Activated CD4-positive, alpha-beta memory T cell treated with anti-CD3 and anti-CD28 coated beads for 36 hours (primary cell): Measurements from ENCODE around the gene IQSEC3. TPM values are rescaled to one million over a fixed set of nuclear protein-coding genes. Genes with fewer than 3 reads are reported as not detected.

ENCODE experiments used
- CTCF ChIA-PET: fragments of 350-600 bp; sonication (Branson Sonifier 250); formaldehyde crosslinking; loops from one replicate; lab custom pipeline; 2021; ENCODE audit warnings: antibody characterized with exemption, inconsistent platforms; lab: Charles Lee
- POLR2A ChIA-PET: fragments of 350-600 bp; sonication (Branson Sonifier 250); formaldehyde crosslinking; loops from one replicate; lab custom pipeline; 2021; ENCODE audit warnings: antibody characterized with exemption; lab: Charles Lee
- DNase-seq: peaks from one replicate; pipeline ENCODE4 v3.0.0-alpha.2; 2020
- H3K27ac Mint-ChIP-seq: one replicate; pipeline ENCODE4 v1.8.0; 2021; ENCODE audit warnings: mixed read lengths
- H3K27me3 Mint-ChIP-seq: one replicate; pipeline ENCODE4 v1.8.0; 2021; ENCODE audit warnings: mixed read lengths
- H3K36me3 Mint-ChIP-seq: one replicate; pipeline ENCODE4 v1.8.0; 2021; ENCODE audit warnings: mixed read lengths
- H3K4me1 Mint-ChIP-seq: one replicate; pipeline ENCODE4 v1.8.0; 2021; ENCODE audit warnings: low read depth, mixed read lengths
- H3K4me3 Mint-ChIP-seq: one replicate; pipeline ENCODE4 v1.8.0; 2021; ENCODE audit warnings: mild to moderate bottlenecking, mixed read lengths
- H3K9me3 Mint-ChIP-seq: one replicate; pipeline ENCODE4 v1.8.0; 2021; ENCODE audit warnings: mixed read lengths
- intact Hi-C: fragments of 100-400 bp; cut with micrococcal nuclease; formaldehyde crosslinking; loops from one replicate; pipeline ENCODE4 v1.15.1; 2023
- total RNA-seq, 2 experiments: library from RNA; stranded (reverse); gene quantifications; one replicate each; pipeline ENCODE4 v1.2.3, GENCODE V29; 2021

IQSEC3 gene
- total RNA-seq, 2 experiments from 2014 or later: 0.17 to 0.29 TPM

DNA sequence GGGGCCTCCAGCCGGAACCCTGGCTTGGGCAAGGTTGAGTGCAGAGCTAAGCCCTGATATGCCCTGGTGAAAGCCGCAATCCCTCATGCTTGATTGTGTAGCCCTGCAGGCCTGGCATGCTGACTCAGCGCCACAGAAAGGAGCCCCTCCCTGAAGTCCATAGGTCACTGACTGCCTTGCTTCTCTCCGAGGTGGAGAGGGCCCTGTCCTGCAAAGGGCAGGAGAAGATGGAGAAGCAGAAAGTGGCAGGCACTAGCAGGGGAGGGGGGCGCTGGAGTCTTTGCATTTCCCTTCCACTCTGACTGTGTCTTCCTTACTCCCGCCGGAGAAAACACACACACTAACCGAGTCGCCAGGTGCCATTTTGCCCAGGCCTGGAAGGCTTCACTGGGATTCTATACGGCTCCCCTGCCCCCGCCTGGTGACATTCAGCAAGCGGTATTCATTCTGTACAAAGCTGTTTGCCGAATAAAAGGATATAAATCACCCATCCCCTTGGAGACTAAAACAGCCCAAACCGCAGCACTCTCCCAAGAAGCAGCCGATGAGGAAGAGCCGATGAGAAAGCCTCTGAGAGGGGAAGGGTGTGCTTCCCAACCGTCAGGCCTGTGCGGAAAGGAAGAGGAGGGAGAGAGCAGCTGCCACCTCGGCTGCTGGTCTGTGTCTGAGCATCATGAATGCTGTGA lies 77.5 kb downstream of the IQSEC3 start:
- no peak overlapping the region for H3K4me3 Mint-ChIP-seq
- DNase-seq: no peak
- no peaks in the 10 kb centered on the region for H3K36me3 Mint-ChIP-seq
- ChIA-PET POLR2A (no interaction called here), CTCF (interaction anchor here (1.4 kb wide), 1 partner anchor 10 kb away, joined by 4 read pairs; no protein-coding TSS in a partner anchor)
- no peak overlapping the region for H3K27ac Mint-ChIP-seq
- peaks cover 23% of the 10 kb centered on the region for H3K27me3 Mint-ChIP-seq
- H3K4me1 Mint-ChIP-seq: peaks cover 6% of the 10 kb centered on the region
- intact Hi-C loops: no loop called here
- no peaks in the 10 kb centered on the region for H3K9me3 Mint-ChIP-seq

DNA sequence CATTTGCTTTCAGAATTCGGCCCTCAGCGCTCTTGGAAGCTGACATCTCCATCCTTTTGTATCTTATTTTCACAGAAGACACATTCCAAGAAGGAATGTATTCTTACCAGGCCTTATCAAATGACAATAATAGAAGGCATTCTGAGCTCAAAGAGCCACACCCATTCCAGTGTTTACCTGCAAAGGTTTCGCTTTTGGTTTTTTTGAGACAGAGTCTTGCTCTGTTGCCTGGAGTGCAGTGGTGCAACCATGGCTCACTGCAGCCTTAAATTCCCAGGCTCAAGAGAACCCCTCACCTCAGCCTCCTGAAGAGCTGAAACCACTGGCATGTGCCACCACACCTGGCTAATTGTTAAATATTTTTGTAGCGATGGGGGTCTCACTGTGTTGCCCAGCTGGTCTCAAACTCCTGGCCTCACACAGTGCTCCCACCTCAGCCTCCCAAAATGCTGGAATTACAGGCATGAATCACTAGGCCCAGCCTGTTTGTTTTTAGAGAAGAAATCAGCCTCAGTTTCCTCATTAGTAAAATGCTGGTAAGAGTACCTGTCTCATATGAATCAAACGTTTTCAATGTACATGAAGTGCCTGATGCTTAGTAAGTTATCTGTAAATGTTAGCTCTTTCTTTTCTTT lies 78.2 kb downstream of the IQSEC3 start:
- no peak overlapping the region for H3K27ac Mint-ChIP-seq
- ChIA-PET POLR2A (no interaction called here), CTCF (interaction anchor here (1.4 kb wide), 1 partner anchor 9 kb away, joined by 4 read pairs; no protein-coding TSS in a partner anchor)
- no peak for DNase-seq
- peaks cover 6% of the 10 kb centered on the region for H3K4me1 Mint-ChIP-seq
- peaks cover 16% of the 10 kb centered on the region for H3K27me3 Mint-ChIP-seq
- no peaks in the 10 kb centered on the region for H3K9me3 Mint-ChIP-seq
- H3K36me3 Mint-ChIP-seq: no peaks in the 10 kb centered on the region
- intact Hi-C loops: no loop called here
- no peak overlapping the region for H3K4me3 Mint-ChIP-seq

DNA sequence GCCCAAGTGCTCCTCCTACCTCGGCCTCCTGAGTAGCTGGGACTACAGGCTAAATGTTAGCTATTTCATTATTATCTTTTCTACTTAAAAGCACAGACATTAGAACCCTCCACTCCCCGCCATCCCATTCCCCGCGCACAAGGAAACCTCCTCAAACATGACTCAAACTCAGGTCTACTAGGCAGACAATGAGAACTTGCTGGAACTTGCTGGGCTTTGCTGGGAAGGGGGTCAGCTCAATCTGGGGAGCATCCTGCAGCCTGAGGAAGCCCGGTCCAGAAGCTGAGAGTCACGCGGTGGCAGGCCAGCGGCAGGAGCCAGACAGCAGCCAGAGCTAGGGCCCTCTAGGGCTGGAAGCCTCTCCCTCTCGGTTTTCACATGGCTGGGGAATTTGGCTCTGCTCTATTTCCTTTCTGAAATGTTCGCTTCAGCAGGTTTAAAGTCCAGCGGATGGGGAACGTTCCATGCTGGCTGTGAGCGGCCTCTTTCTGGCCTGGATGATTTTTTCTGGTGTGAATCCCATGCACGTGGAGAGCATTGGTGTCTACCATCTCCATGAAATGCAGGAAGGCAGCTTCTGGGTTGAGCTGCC lies 78.9 kb downstream of the IQSEC3 start:
- Mint-ChIP-seq H3K27ac (no peak overlapping the region), H3K9me3 (no peaks in the 10 kb centered on the region), H3K4me1 (peaks cover 6% of the 10 kb centered on the region), H3K4me3 (no peak overlapping the region), H3K36me3 (no peaks in the 10 kb centered on the region), H3K27me3 (peaks cover 9% of the 10 kb centered on the region)
- intact Hi-C loops: no loop called here
- no peak for DNase-seq
- ChIA-PET CTCF (interaction anchor here (1.4 kb wide), 1 partner anchor 8 kb away, joined by 4 read pairs; no protein-coding TSS in a partner anchor), POLR2A (no interaction called here)

DNA sequence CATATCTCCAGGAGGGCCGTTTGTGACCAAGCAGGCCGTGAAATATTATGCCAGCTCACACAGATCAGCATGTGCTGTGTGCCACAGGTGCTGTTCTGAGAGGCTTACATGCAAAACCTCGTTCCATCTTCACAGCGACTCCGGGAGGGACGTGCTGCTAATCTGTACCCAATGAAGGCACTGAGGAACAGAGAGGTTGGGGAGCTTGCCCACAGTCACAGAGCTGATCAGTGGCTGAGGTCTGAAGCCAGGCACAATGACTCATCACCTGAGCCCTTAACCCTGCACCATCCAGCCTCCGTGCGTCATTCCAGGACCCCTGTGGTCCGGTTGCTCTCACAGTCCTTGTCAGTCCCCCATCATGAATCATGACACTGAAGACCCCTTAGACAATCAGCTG lies 80.7 kb downstream of the IQSEC3 start:
- H3K36me3 Mint-ChIP-seq: no peaks in the 10 kb centered on the region
- H3K27me3 Mint-ChIP-seq: peaks cover 5% of the 10 kb centered on the region
- CTCF ChIA-PET: no interaction called here

DNA sequence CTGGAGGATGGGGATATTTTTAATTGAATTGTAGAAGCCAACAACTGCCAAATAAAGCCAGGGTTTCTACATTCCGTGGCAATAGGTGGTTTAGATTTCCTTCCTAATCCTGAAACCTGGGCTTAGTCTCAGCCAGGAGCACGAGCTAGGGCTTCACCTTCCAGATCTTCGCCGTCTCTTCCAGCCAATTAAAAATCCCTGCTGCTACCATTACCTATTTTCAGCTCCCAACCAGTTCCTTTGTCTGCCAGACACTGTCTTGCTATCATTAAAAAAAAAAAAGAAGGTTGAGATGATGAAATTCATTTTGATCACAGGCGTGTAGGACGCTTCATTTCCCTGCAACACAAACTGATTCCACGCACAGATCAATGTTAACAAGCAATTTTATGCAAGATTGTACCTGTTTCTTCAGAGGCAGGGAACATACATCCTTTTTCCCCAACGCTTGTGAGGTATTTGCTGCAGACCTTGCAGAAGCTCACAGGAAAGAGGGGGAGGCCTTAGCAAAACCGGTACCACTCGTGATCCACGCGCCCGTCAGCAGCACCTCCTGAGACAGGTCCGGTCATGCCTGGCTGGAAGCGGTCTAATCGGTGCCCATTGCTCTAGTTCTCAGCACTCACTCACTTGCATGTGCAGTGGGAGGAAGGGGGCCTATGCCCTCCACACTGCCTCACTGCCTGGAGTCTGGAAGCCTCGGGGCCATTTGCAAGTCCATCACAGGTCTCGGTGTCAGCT lies 82.3 kb downstream of the IQSEC3 start:
- Mint-ChIP-seq H3K27me3 (peaks cover 5% of the 10 kb centered on the region), H3K9me3 (no peaks in the 10 kb centered on the region), H3K4me3 (no peak overlapping the region), H3K27ac (no peak overlapping the region), H3K36me3 (no peaks in the 10 kb centered on the region), H3K4me1 (peaks cover 6% of the 10 kb centered on the region)
- POLR2A ChIA-PET: no interaction called here
- DNase-seq: no peak
- CTCF ChIA-PET: no interaction called here
- intact Hi-C loops: no loop called here

More for the DNA sequence above, 80.7 kb downstream of the IQSEC3 start:
- no peak for DNase-seq
- Mint-ChIP-seq H3K9me3 (no peaks in the 10 kb centered on the region), H3K27ac (no peak overlapping the region), H3K4me3 (no peak overlapping the region), H3K4me1 (peaks cover 6% of the 10 kb centered on the region)
- POLR2A ChIA-PET: no interaction called here
- intact Hi-C loops: no loop called here

DNA sequence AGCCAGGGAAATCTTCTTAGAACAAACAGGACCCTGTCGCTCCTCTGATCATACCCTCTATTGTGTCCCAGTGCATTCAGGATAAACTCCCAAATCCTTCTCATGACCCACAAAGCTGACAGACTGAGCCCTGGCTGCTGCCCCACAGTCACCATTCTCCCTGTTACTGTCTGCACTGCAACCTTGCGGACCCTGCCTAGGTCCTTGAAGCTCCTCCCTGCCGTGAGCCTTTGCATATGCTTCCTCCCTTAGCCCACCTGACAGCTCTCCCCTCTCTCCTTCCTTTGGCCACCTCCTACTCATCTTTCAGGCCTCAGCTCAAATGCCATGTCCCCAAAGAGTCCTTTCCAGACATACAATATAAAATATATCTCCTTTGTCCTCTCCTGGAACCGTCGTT lies 85.0 kb downstream of the IQSEC3 start:
- ChIA-PET POLR2A (no interaction called here), CTCF (interaction anchor here (1.4 kb wide), 1 partner anchor 68 kb away, joined by 3 read pairs; no protein-coding TSS in a partner anchor)
- Mint-ChIP-seq H3K9me3 (no peaks in the 10 kb centered on the region), H3K36me3 (no peaks in the 10 kb centered on the region), H3K27me3 (peaks cover 5% of the 10 kb centered on the region), H3K4me3 (no peak overlapping the region), H3K4me1 (no peaks in the 10 kb centered on the region), H3K27ac (no peak overlapping the region)
- DNase-seq: no peak
- intact Hi-C loops: no loop called here

DNA sequence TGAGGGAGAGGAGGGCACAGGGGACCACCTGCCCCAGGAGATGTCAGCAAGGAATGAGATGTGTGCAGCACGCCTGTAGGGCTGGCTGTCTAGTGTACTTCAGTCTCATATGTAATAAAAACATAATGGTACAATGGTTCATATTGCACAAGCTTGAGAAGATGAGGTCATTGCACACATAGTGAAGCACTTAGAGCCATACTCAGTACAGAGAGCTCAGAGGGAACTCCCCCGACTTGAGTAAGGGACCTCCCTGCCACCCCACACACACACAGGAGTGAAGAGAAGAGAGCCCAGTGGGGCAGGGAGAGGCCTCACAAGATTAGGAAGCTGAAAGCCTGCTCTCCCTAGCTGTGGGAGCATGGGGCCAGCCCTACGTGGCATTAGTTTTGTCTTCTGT lies 85.9 kb downstream of the IQSEC3 start:
- CTCF ChIA-PET: interaction anchor here (0.6 to 1.4 kb wide), 3 partner anchors 17 to 91 kb away, joined by 3 read pairs; no protein-coding TSS in a partner anchor
- H3K27me3 Mint-ChIP-seq: peaks cover 5% of the 10 kb centered on the region
- no peak overlapping the region for H3K4me3 Mint-ChIP-seq
- intact Hi-C loops: no loop called here
- POLR2A ChIA-PET: no interaction called here
- no peak overlapping the region for H3K27ac Mint-ChIP-seq
- DNase-seq: no peak
- H3K9me3 Mint-ChIP-seq: no peaks in the 10 kb centered on the region
- no peaks in the 10 kb centered on the region for H3K4me1 Mint-ChIP-seq
- no peaks in the 10 kb centered on the region for H3K36me3 Mint-ChIP-seq

DNA sequence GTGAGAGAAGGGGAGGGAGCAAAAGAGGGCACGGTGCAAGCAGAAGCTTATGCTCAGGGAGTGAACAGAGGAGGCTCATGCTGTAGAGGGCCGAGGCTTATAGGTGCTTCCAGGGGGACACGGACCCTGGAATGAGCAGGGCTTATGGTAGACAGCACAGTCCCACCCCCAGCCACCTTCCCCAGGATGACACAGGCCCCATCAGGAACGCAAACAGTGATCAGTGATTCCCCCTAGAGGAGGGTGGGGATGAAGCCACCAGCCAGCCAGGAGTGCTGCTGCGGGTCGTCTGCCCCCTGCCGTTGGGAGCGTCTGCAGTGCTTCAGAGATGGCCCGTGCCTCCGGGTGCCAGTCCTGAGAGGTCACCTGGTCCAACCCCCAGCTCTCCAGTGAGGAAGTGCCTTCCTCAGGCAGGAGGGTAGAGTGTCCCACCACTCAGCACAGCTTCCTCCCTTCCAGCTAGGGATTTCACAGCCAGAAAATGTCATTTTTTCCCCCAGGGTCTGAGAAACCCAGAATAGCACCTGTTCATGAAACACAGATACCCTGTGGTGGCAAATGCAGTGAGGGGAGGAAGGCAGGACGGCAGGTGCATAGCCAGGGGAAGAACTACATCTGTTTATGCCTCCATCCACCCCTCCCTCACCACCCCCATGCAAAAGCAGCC lies 86.6 kb downstream of the IQSEC3 start:
- H3K36me3 Mint-ChIP-seq: no peaks in the 10 kb centered on the region
- H3K27me3 Mint-ChIP-seq: peaks cover 5% of the 10 kb centered on the region
- no peak overlapping the region for H3K4me3 Mint-ChIP-seq
- intact Hi-C loops: no loop called here
- ChIA-PET CTCF (interaction anchor here (0.6 to 1.4 kb wide), 6 partner anchors 8 to 91 kb away, joined by 3 to 4 read pairs (median 3); no protein-coding TSS in a partner anchor), POLR2A (no interaction called here)
- H3K27ac Mint-ChIP-seq: no peak overlapping the region
- H3K9me3 Mint-ChIP-seq: no peaks in the 10 kb centered on the region
- H3K4me1 Mint-ChIP-seq: no peaks in the 10 kb centered on the region
- peak; percentile 73 for DNase-seq

DNA sequence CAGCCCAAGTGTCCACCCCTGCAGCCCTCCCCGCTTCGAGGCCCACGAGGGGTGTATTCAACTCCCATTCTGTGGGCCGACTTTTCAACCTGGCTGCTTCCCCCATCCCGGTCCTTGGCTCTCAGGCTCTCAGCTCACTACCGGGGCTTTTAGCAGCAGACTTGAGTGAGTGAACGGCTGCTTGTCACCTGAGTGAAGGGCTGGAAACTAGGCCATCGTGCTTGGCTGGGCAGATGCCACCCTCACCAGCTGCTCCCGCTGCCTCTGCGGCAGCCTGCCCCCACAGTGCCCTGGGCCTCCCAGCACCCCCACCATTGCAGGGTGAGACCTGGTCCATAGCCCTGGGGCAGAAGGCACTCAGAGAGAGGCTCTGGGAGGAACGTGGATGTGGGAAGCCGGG lies 87.5 kb downstream of the IQSEC3 start:
- Mint-ChIP-seq H3K4me3 (no peak overlapping the region), H3K27me3 (peaks cover 5% of the 10 kb centered on the region), H3K4me1 (no peaks in the 10 kb centered on the region), H3K27ac (no peak overlapping the region), H3K36me3 (no peaks in the 10 kb centered on the region), H3K9me3 (no peaks in the 10 kb centered on the region)
- DNase-seq: no peak
- POLR2A ChIA-PET: no interaction called here
- CTCF ChIA-PET: interaction anchor here (1.0 kb wide), 2 partner anchors 9 to 66 kb away, joined by 3 to 4 read pairs; no protein-coding TSS in a partner anchor
- intact Hi-C loops: no loop called here

DNA sequence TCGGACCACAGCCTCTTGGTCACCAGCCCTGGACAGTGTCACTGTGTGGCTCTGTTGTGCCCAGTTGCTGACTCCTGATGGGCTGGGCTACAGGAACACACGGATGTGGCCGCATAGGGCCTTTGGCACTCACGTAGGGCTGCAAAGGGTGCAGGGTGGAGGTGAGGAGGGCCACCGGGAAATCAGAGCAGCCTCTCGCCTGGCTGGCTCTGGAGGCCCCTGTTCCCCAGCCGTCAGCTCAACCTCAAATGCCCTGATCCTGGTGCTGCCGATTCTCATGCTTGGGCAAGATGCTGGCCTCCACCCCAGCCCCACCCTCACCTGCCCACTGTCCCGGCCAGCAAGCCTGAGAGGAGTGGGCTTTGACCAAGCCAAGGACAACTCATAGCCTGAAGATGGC lies 88.4 kb downstream of the IQSEC3 start:
- no peaks in the 10 kb centered on the region for H3K4me1 Mint-ChIP-seq
- H3K27ac Mint-ChIP-seq: no peak overlapping the region
- no peaks in the 10 kb centered on the region for H3K9me3 Mint-ChIP-seq
- ChIA-PET CTCF (no interaction called here), POLR2A (no interaction called here)
- intact Hi-C loops: no loop called here
- no peak for DNase-seq
- no peak overlapping the region for H3K4me3 Mint-ChIP-seq
- H3K36me3 Mint-ChIP-seq: no peaks in the 10 kb centered on the region
- H3K27me3 Mint-ChIP-seq: peaks cover 5% of the 10 kb centered on the region

DNA sequence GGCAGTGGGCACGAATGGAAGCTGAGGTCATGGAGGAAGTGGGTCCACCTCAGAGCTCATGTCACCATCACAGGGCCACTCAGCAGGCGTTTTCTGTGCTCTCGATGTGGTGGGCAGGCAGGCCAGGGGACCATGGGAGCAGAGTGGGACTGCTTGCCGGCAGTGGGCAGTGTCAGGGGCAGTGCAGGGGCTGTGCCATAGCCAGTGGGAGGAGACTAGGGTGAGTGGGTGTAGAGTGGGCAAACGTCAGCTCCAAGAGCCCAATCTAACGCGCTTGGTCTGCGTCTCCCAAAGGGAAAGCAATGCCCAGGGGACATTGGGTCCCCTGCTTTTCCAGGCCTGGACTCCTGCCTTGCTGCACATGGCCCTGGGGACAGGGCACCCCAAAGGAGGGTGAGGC lies 89.1 kb downstream of the IQSEC3 start:
- Mint-ChIP-seq H3K27ac (no peak overlapping the region), H3K4me1 (no peaks in the 10 kb centered on the region), H3K9me3 (no peaks in the 10 kb centered on the region), H3K4me3 (no peak overlapping the region), H3K27me3 (peaks cover 5% of the 10 kb centered on the region), H3K36me3 (no peaks in the 10 kb centered on the region)
- DNase-seq: no peak
- ChIA-PET CTCF (no interaction called here), POLR2A (no interaction called here)
- intact Hi-C loops: no loop called here
